Small intestine (tissue), 7 donors: Measurements from ENCODE around the gene DHODH. TPM values are rescaled to one million over a fixed set of nuclear protein-coding genes. Genes with fewer than 3 reads are reported as not detected.

ENCODE experiments used
- DNase-seq, 2 donors: peaks; one replicate each; pipeline versions ENCODE4 v3.0.0 to v3.0.0-alpha.2; 2013
- FAIRE-seq: peaks from 2 replicates; lab custom pipeline; 2012; peaks lifted over from hg19 to GRCh38; lab: Jason Lieb, UNC
- H3K27ac ChIP-seq, 3 donors: one replicate each; pipeline ENCODE4 v1.5.1; 2013; ENCODE audit warnings: low read length in 2 of 3, mild to moderate bottlenecking in 2 of 3, control low read depth in 1 of 3, inconsistent platforms in 1 of 3, low read depth in 1 of 3, moderate library complexity in 1 of 3
- H3K27me3 ChIP-seq, 3 donors: one replicate each; pipeline ENCODE4 v1.6.1; 2013; ENCODE audit warnings: low read length in 3 of 3, inconsistent platforms in 1 of 3; ENCODE audit not compliant: control insufficient read depth in 3 of 3, insufficient read depth in 3 of 3
- H3K36me3 ChIP-seq, 3 donors: one replicate each; pipeline ENCODE4 v1.6.1; 2013; ENCODE audit warnings: low read length in 3 of 3, inconsistent platforms in 1 of 3, low read depth in 1 of 3, mild to moderate bottlenecking in 1 of 3, moderate library complexity in 1 of 3; ENCODE audit not compliant: control insufficient read depth in 3 of 3, insufficient read depth in 2 of 3
- H3K4me1 ChIP-seq, 3 donors: one replicate each; pipeline ENCODE4 v1.6.1; 2013; ENCODE audit warnings: low read length in 2 of 3, inconsistent platforms in 1 of 3, low read depth in 1 of 3, mild to moderate bottlenecking in 1 of 3, moderate library complexity in 1 of 3; ENCODE audit not compliant: control insufficient read depth in 3 of 3, insufficient read depth in 2 of 3
- H3K4me3 ChIP-seq, 3 donors: one replicate each; pipeline ENCODE4 v1.5.1; 2013; ENCODE audit warnings: low read length in 3 of 3, control low read depth in 1 of 3, inconsistent platforms in 1 of 3, low read depth in 1 of 3, mild to moderate bottlenecking in 1 of 3, moderate library complexity in 1 of 3
- H3K9me3 ChIP-seq, 2 donors: one replicate each; pipeline ENCODE4 v1.6.1; 2013; ENCODE audit warnings: low read depth in 1 of 2, low read length in 1 of 2; ENCODE audit not compliant: control insufficient read depth in 2 of 2, insufficient read depth in 1 of 2
- WGBS, 3 donors: extraction: QIAGEN DNeasy Blood & Tissue Kit; methylation state at CpG; one replicate each; pipeline ENCODE4 v1.1.7; 2013; 5-methylcytosine and 5-hydroxymethylcytosine counted together
- polyA plus RNA-seq, 4 donors: library from polyadenylated mRNA; stranded (reverse) in 3 of 4; unstranded in 1 of 4; fragments of 200-250 nt in 3 of 4; fragments of 120-200 nt in 1 of 4; gene quantifications; one replicate each; pipeline versions ENCODE4 v1.2.1 to v1.2.3, GENCODE V29; 2013
- donor health status: healthy with polysubstance abuse.
- donor health status: control.
- donor health status: control.
- donor health status: Bipolar disorder and iron deficiency.
- donor health status: healthy.

Gene DHODH
- polyA plus RNA-seq, 4 donors, result 1.1 to 8.3 (median 5.1) TPM

DNA sequence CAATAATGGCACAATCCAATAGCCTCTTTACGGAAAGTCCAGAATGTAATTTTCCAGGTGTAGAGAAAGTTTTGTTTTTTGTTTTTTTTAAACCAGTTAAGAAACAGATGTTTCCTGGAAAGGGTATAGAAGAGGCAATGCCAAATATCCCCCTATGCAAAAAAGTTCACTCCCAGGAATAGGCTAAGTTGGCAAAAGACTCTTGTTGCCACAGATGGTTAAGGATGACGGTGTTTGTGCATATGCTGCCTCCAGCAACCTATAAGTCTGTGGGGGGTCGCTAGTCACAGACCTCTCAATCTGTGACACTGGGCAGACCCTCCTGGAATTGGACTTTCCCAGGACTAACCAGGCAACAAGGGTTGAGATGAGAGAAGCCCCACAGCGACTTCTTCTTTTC is 24.9 kb downstream of the DHODH start:
- no peak for FAIRE-seq

DNA sequence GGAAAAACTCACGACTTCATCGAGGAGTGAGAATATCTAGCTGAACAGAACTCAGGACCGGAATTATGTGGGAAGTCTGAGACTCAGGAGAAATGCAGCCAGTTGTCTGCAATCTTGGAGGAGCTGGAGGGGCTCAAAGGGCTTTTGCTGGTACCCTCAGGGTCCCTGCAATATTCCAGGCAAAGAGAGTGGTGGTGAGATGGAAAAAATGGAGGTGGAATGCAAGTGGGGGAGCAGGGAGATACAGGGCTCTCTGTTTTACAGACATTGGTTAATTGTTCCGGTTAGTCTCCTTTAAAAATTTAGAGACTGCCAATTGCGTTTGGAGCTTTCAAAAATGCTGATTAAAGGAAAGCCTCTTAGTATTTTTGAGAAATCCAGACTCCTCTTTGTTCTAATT is 27.6 kb downstream of the DHODH start:
- Histone ChIP-seq H3K27ac (no peak overlapping the region), H3K4me1 (no peaks in the 10 kb centered on the region), H3K27me3 (no peaks in the 10 kb centered on the region), H3K9me3 (no peaks in the 10 kb centered on the region), H3K4me3 (no peak overlapping the region), H3K36me3 (peaks cover 0 to 2% (median 0%) of the 10 kb centered on the region in 3 donors)
- no peak for DNase-seq
- FAIRE-seq, result no peak
- WGBS, 3 donors, result 81 to 93% (median 89%) methylated on average over 5 of the region's 5 CpGs

More for the DNA sequence above, 24.9 kb downstream of the DHODH start:
- Histone ChIP-seq H3K27ac (no peak overlapping the region), H3K4me1 (no peaks in the 10 kb centered on the region), H3K36me3 (peaks cover 0 to 3% (median 0%) of the 10 kb centered on the region in 3 donors), H3K4me3 (no peak overlapping the region), H3K9me3 (no peaks in the 10 kb centered on the region), H3K27me3 (no peaks in the 10 kb centered on the region)
- 76 to 92% (median 88%) methylated on average over 4 of the region's 4 CpGs for WGBS, 3 donors
- no peak for DNase-seq

DNA sequence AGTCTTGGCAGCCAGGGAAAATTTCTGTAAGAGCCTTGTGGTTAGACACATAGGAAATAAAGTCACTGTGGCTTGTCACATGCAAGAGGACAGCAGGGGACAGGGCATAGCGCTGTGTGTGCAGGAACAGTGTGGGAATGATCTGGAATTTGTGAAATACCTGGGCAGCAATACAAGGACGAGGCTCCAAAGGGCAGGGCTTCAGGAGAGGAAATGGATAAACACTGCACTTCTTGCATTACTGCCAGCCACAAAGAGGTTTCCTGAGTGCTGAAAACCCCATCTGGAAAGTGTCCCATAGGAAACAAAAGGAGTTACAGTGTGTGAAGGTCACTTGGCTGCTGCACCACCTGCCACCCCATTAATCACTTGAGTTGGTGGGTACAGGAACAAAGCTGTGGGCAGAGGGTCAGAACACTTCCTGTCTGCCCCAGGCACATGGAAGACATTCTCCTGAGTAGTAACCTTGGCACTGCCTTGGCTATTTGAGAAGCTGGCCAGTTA is 33.7 kb downstream of the DHODH start:
- WGBS, 3 donors, result 19 to 55% (median 25%) methylated on average over 2 of the region's 2 CpGs
- Histone ChIP-seq H3K27ac (no peak overlapping the region), H3K4me1 (peaks cover 0 to 3% (median 0%) of the 10 kb centered on the region in 3 donors), H3K9me3 (no peaks in the 10 kb centered on the region), H3K4me3 (no peak overlapping the region), H3K36me3 (peaks cover 0 to 8% (median 0%) of the 10 kb centered on the region in 3 donors), H3K27me3 (no peaks in the 10 kb centered on the region)
- no peak for FAIRE-seq
- DNase-seq, result no peak

DNA sequence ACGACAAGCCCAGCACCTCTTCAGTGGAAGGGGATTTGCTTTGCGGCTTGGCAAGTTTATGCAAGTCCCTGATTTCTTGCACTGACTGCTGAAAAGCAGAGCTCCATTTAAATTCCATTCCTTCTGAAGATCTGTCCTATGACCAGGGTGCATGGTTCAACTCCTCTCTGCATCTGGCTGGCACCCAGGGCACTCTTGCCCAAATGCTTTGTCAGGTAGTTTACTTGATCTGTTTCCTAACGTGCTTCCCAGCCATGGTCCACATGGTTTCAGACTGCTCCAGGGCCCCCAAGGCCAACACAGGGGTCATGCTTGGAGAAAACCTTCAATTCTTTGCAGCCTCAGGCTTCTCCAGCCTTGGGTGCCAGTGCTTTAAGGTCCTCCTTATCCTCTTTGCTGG is 34.5 kb downstream of the DHODH start:
- FAIRE-seq (no peak), DNase-seq (peak in 1 of 2 donors; percentile 28)
- Histone ChIP-seq H3K4me3 (no peak overlapping the region), H3K36me3 (peaks cover 0 to 8% (median 0%) of the 10 kb centered on the region in 3 donors), H3K27me3 (no peaks in the 10 kb centered on the region), H3K9me3 (no peaks in the 10 kb centered on the region), H3K27ac (no peak overlapping the region), H3K4me1 (peaks cover 0 to 3% (median 0%) of the 10 kb centered on the region in 3 donors)
- WGBS, 3 donors, result 36 to 47% (median 38%) methylated on average over 3 of the region's 3 CpGs

DNA sequence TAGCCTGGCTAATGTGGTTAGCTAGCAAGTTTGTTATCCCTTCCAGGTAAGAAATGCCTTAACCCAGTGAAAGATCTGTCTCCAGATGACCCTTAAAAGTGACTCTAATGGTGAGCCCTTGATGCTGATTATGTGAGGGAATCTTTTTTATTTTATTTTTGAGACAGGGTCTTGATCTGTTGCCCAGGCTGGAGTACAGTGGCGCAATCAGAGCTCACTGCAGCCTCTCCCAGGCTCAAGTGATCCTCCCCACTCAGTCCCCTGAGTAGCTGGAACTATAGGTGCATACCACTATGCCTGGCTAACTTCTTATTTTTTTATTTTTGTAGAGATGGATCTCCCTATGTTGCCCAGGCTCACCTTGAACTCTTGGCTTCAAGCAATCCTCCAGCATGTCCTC is 35.0 kb downstream of the DHODH start:
- no peak for DNase-seq
- peaks cover 0 to 8% (median 0%) of the 10 kb centered on the region in 3 donors for H3K36me3 ChIP-seq
- no peak overlapping the region for H3K27ac ChIP-seq
- no peaks in the 10 kb centered on the region for H3K9me3 ChIP-seq
- H3K27me3 ChIP-seq, result no peaks in the 10 kb centered on the region
- H3K4me1 ChIP-seq, result peaks cover 0 to 3% (median 0%) of the 10 kb centered on the region in 3 donors
- no peak overlapping the region for H3K4me3 ChIP-seq
- FAIRE-seq, result no peak
- 92 to 97% (median 94%) methylated on average over 1 of the region's 1 CpG for WGBS, 3 donors

DNA sequence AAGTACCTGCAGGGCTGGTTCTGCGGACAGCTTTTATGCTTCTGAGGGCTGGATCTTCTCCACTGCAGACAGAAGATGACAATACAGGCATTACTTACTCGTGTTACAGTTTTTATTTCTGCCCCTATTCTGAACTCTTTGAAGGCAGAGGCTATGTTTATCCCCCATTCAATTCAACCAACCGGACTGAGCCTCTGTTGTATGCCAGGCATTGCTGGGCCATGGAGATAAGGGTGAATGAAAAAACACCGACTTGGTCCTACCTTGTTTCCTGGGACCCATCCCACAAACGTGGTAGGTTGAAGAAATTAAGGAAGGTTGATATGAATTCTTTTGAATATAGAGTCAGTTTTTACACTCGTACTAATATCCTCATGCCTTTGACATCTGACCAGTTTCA is 35.8 kb downstream of the DHODH start:
- H3K27ac ChIP-seq, result no peak overlapping the region

DNA sequence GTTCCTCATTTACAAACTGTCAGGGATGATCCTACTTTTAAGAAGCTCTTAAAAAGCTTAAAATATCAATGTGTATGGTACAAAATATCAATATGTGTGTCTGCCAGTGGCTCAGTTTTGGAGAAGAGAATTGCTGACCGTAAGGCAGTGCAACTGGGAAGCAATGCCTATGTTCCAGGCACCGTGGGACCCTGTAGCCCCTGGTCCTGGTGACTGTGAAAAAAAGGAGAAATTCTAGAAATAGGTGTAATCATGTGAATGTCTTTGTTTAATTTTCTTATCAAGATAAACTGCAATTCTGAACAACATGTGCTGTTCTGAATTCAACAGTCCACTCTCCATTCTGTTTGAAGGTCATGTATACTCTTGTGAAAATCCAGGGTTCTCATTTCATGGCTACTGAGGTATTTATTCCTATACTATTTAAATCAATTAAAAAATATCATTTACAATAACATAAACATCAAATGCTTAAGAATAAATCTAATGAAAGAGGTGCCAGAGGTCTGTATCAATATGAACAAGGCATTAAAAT is 36.3 kb downstream of the DHODH start:
- Histone ChIP-seq H3K27ac (no peak overlapping the region), H3K4me3 (no peak overlapping the region), H3K4me1 (peaks cover 0 to 3% (median 0%) of the 10 kb centered on the region in 3 donors), H3K36me3 (peaks cover 0 to 8% (median 0%) of the 10 kb centered on the region in 3 donors), H3K27me3 (no peaks in the 10 kb centered on the region), H3K9me3 (peaks cover 0 to 7% of the 10 kb centered on the region in 2 donors)
- no peak for DNase-seq
- WGBS, 3 donors, result 61 to 86% (median 73%) methylated on average over 2 of the region's 2 CpGs
- FAIRE-seq, result no peak

More for the DNA sequence above, 35.8 kb downstream of the DHODH start:
- peaks cover 0 to 4% of the 10 kb centered on the region in 2 donors for H3K9me3 ChIP-seq
- WGBS, 3 donors, result 74 to 78% (median 75%) methylated on average over 6 of the region's 6 CpGs
- peaks cover 0 to 8% (median 0%) of the 10 kb centered on the region in 3 donors for H3K36me3 ChIP-seq
- no peaks in the 10 kb centered on the region for H3K27me3 ChIP-seq
- H3K4me3 ChIP-seq, result no peak overlapping the region
- peaks cover 0 to 3% (median 0%) of the 10 kb centered on the region in 3 donors for H3K4me1 ChIP-seq
- no peak for DNase-seq
- no peak for FAIRE-seq

DNA sequence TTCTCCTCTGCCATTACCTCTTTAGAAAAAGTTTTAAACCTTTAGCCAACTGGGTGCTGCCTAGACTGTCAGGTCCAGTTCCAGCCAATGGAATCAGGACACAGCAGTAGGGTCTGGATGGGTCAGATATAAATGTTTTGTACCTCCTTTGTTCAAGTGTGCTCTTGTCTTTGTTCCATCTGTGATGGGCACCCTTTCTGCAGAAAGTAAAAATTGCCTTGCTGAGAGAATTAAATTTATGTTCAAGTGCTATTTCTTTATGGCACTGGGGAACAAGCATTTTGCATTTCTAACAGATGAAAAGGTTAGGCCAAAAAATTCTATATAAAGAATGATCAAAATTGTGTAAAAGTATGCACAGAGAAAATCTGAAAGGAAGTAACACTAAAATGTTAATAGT is 40.6 kb downstream of the DHODH start:
- no peaks in the 10 kb centered on the region for H3K36me3 ChIP-seq
- no peaks in the 10 kb centered on the region for H3K4me1 ChIP-seq
- DNase-seq (no peak), FAIRE-seq (no peak)
- H3K4me3 ChIP-seq, result no peak overlapping the region
- no peaks in the 10 kb centered on the region for H3K27me3 ChIP-seq
- H3K27ac ChIP-seq, result no peak overlapping the region
- peaks cover 0 to 10% of the 10 kb centered on the region in 2 donors for H3K9me3 ChIP-seq
